Activated T-cell treated with anti-CD3 and anti-CD28 coated beads, Interleukin-2, amount 50 U/mL, for 1 hour (primary cell): ENCODE data around the gene CACNA1E.

Source experiments
- DNase-seq: peaks from one replicate; pipeline ENCODE4 v3.0.0-alpha.2; 2020

CACNA1E gene

DNA sequence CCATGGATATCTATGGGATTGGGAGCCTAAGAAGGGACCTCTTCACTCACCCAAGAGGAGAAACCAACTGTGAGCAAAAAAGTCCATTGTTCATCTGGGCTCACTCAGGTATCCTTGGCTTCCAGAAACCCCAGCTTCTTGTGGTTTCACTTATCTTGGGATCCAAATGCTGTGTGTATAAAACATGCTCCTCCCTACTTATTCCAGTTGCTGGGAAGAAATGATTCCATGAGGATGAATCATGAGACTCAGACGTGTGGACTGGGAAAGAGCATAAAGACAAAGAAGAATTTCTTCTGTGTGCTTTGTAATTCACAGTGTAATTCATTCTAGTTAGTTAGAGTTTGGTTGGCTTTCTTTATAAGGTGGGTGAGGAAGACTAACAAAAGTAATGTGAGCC is 294.5 kb downstream of the CACNA1E start:
- no peak for DNase-seq

- no peak for DNase-seq
Measured at GRCh38 chr1:181778640-181779260, 295.4 kb downstream of the CACNA1E start.

DNA sequence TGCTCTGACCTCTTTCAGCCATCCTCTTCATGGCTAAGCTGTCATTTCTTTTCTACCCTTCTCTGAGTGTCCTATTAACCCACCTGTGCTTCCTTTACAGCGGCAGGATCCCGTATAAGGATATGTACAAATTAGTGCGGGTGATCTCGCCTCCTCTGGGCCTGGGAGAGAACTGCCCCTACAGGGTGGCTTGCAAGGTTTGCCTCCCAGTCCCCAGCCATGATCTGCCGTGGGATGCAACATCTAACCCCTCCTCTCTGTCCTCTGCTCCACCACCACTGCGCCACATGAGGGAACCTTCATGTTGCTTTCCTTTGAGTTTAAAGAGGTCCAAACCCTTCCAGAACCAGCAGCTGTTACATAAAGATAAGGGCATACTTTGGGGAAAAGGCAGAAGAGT is 296.0 kb downstream of the CACNA1E start:
- no peak for DNase-seq

GRCh38 chr1:181783208-181783607 is 299.9 kb downstream of the CACNA1E start:
- DNase-seq, result no peak

GRCh38 chr1:181784039-181784683 is 300.8 kb downstream of the CACNA1E start:
- no peak for DNase-seq

GRCh38 chr1:181789395-181789794 is 306.1 kb downstream of the CACNA1E start:
- no peak for DNase-seq

GRCh38 chr1:181791721-181792120 is 308.4 kb downstream of the CACNA1E start:
- DNase-seq, result no peak

DNA sequence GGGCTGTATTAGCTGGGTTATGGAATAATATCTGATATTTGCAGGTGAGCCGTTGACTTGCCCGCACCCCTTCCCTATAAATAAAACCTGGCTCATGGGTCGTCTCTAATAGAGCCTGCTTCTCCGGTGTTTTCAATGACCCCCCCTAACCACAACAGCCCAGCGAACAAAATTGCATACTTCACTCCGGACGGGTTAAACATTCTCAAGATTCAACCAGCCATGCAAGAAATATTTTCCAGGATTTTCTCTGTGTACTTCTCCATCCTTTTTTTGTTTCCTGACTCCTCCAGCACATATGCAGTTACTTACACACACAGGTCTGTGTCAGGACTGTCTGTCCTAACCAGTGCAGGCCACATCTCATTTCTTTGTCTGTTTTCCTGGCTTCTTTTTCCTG is 310.5 kb downstream of the CACNA1E start:
- no peak for DNase-seq

DNA sequence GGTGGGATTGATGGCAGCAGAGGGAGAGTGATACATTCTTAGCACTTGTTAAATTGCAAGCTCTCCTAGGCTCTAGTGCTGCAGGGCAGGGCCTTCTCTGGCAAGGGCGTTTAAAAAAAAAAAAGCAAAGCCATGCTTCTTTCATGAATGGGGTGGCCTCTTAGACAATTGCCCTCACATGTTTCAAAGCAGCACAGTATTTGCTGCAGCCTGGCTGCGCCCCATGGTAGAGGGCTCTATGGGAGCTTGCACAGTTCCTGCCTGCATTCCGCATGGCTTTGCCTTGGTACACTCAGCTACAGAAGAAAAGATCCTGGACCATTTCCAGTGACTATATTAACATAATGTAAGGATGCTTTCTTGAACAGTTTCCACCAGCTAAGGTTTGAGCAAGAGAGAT is 311.0 kb downstream of the CACNA1E start:
- no peak for DNase-seq

- DNase-seq, result no peak
Measured at GRCh38 chr1:181798191-181798926, 315.0 kb downstream of the CACNA1E start.

DNA sequence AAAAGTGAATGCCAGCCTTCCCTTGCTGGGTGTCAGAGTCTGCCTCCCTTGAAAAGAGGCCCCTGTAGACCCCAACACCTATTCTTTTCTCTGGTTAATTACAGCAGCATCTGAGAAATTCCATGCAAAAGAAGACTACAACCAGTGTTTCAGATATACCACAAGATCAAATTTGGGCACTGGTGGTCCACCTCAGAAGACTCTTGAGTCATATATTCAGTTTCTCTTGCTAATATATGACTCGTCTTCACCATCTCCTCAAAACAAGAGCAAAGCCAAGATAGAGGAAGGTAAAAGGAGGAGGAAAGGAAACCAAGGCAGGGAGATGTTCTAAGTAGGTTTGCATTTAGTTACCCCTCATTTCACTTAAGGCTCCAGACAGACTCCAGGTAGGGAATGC is 318.3 kb downstream of the CACNA1E start:
- no peak for DNase-seq

DNA sequence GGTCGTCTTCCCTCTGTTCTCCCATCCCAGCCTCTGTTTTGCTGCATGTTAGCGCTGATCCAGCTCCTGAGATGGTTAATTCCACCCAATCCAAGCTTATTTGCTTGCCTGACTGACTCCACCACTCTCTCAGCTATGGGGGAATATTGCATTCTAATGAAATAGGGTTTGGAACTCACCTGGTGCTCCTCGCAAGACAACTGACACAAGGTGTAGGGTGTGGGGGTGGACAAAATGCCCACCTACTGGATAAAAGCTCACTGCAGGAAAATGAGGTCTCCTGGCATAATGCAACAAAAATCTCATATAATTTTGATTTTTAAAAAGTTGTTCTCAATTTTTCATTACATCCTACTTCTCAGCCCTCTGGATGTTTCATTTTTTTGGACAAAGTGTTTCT is 319.1 kb downstream of the CACNA1E start:
- DNase-seq, result no peak

GRCh38 chr1:181803421-181803820 is 320.1 kb downstream of the CACNA1E start:
- DNase-seq, result no peak

- no peak for DNase-seq
Measured at GRCh38 chr1:181804989-181805388, 321.7 kb downstream of the CACNA1E start.

- no peak for DNase-seq
Measured at GRCh38 chr1:181806746-181807145, 323.4 kb downstream of the CACNA1E start.

DNA sequence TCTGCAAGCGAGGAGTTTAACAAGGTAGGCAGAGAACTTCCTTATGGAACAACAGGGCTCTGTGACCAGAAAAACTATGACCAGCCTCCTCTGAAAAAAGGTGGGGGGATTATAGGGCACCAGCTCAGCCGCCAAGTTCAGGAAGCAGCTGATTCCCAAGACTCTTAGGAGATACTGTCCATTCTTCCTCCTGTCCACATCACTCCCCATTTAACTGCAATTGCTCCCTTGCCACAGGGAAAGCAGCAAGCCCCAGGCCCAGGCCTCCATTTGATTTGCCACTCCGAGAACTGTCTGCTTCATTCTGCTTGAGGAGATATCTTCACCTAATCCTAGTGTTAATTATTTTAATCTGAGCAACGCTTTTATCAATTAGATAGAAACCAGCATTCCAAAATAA is 323.9 kb downstream of the CACNA1E start:
- DNase-seq, result no peak

DNA sequence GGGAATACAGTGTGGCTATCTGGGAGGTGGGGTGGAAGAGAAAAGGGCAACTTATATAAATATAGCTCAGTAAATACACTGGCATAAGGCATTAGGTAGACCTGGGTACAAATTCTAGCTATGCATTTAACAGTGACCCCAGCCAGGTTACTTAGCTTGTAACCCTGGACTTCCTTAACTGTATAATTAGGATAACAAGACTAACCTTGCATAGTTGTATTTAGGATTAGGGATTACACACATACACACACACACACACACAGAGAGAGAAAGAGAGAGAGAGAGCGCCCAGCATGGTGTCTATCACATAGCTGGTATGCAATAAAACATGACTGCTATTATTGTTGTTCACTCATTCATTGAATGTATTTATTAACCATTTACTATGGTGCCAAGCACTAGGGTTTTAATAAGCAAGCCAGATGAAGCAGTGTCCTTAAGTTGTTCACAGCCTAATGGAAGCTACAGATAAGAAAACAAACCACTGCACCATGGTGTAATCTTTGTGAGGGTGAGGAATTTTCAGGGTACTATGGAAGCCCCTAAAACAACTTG is 326.8 kb downstream of the CACNA1E start:
- DNase-seq, result no peak

- no peak for DNase-seq
Measured at GRCh38 chr1:181812208-181812607, 328.9 kb downstream of the CACNA1E start.

DNA sequence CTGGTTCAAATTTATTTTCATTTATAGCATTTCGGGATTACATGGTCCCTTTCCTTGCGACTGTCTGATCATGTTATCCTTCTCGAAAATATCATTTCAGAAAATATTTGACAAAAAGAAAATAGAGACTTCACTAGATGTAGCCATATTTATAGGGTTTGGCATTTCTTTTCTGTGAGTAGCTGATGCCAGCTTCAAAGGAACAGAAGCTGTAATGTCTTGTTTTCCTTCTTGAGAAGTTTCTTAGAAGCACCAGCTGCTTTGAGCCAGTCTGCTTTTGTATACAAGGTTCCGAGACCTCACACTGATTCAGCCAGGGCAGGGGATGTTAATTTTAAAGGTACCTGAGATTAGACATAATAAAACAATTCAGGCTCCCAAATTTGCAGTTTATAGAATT is 329.9 kb downstream of the CACNA1E start:
- no peak for DNase-seq

- no peak for DNase-seq
Measured at GRCh38 chr1:181816608-181817007, 333.3 kb downstream of the CACNA1E start.

GRCh38 chr1:181817091-181817490 is 333.8 kb downstream of the CACNA1E start:
- no peak for DNase-seq

DNA sequence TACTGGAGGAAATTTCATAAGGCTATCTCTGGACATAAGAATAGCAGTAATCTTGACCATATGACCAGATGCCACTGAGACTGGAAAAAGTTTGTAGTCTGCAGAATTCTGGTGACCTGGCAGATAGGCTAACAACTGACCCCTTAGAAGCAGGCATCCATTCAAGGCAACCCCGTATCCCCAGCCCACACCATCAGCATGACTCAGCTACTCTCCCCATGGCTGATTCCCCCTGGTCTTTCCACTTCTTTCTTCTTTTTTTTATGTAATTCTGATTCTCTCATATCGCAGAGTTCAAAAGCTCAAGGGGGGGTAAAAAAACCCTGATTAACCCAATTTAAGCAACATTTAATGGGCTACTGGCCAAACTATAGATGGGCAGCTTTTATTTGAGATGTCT is 335.1 kb downstream of the CACNA1E start:
- no peak for DNase-seq

- no peak for DNase-seq
Measured at GRCh38 chr1:181818943-181819342, 335.6 kb downstream of the CACNA1E start.

- no peak for DNase-seq
Measured at GRCh38 chr1:181821701-181822100, 338.4 kb downstream of the CACNA1E start.
